OCI-LY7 (cell line): ENCODE results near the gene SOBP.

Source experiments
- CTCF ChIP-seq: fragments of 200-600 bp; sonication (generic); conservative IDR thresholded peaks from 2 replicates; pipeline ENCODE4 v1.5.1; 2014; ENCODE audit warnings: mild to moderate bottlenecking, antibody characterized with exemption, low read length, moderate library complexity, mixed read lengths
- EZH2phosphoT487 ChIP-seq: fragments of 200-600 bp; sonication (generic); IDR thresholded peaks from 2 replicates; pipeline ENCODE4 v1.6.1; 2018; ENCODE audit warnings: low read depth, borderline replicate concordance, mild to moderate bottlenecking, mixed run types, antibody characterized with exemption, low read length, moderate library complexity, mixed read lengths

DNA sequence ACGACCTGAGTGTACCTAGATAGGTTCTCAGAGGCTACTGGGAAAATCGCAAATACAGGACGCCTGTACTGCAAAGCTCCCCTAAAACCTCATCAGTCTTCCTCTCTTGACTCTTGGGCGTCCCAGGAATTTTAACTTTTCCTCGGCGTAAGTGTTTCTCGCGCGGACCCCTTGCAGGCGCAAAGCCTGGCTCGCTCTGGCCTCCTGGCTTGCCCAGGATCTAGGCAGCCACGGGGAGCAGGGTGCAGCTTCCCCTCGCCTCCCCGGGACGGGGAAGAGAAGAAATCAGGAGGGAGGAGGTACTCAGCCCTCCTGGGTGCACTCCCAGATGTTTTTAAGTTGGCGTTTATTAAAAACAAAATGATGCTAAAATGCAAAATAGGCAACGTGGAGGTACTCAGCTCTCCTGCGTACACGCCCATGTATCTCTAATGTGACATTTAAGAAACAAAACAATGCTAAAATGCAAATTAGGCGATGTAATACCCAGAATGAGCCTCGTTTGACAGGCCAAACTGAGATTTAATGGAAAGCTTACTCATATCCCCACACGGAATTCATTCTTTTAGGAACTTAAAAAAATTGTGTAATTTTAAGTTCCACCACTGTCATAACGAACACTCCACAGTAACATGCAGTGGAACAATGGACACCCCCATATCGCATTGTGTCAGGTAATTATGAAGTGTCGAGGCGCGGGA lies 1.6 kb upstream of the SOBP start:
- TF ChIP-seq CTCF = no peak
- TF ChIP-seq EZH2phosphoT487 = no peak
